Right atrium auricular region (tissue), 2 donors: Measurements from ENCODE around the gene TNS3. TPM values are rescaled to one million over a fixed set of nuclear protein-coding genes. Genes with fewer than 3 reads are reported as not detected.

ENCODE experiments used
- DNase-seq: peaks from one replicate; pipeline ENCODE4 v3.0.0-alpha.2; 2019; ENCODE audit warnings: low spot score
- H3K27ac ChIP-seq, 2 donors: fragments of 200-600 bp; sonication (generic); 1 replicate in 1 of 2; 2 replicates in 1 of 2; pipeline ENCODE4 v1.5.1; 2016 to 2019
- H3K27me3 ChIP-seq, 2 donors: fragments of 200-600 bp; sonication (generic); one replicate each; pipeline versions ENCODE4 v1.5.1 to v1.6.0; 2017 to 2019
- H3K36me3 ChIP-seq: fragments of 200-600 bp; sonication (generic); one replicate; pipeline ENCODE4 v1.5.1; 2016
- H3K4me1 ChIP-seq, 2 donors: fragments of 200-600 bp; sonication (generic); one replicate each; pipeline versions ENCODE4 v1.5.1 to v1.6.0; 2017 to 2019
- H3K4me3 ChIP-seq, 2 donors: fragments of 200-600 bp; sonication (generic); 1 replicate in 1 of 2; 2 replicates in 1 of 2; pipeline ENCODE4 v1.5.1; 2017 to 2019; ENCODE audit warnings: mild to moderate bottlenecking in 1 of 2, moderate library complexity in 1 of 2
- H3K9me3 ChIP-seq, 2 donors: fragments of 200-600 bp; sonication (generic); one replicate each; pipeline ENCODE4 v1.5.1; 2019
- total RNA-seq, 2 donors: library from RNA; depleted of rRNA; stranded (reverse); fragments of >200 nt; gene quantifications; one replicate each; pipeline ENCODE4 v1.1.0, GENCODE V29; 2016
- TF ChIP-seq, protein P1 (sequence below), 2 donors: fragments of 200-600 bp; sonication (generic); IDR thresholded peaks; one replicate each; pipeline ENCODE4 v1.5.1; 2019; ENCODE audit warnings: antibody characterized with exemption in 2 of 2

TNS3 gene
- total RNA-seq, 2 donors from 2014 or later: 39.7 to 44.4 TPM

DNA sequence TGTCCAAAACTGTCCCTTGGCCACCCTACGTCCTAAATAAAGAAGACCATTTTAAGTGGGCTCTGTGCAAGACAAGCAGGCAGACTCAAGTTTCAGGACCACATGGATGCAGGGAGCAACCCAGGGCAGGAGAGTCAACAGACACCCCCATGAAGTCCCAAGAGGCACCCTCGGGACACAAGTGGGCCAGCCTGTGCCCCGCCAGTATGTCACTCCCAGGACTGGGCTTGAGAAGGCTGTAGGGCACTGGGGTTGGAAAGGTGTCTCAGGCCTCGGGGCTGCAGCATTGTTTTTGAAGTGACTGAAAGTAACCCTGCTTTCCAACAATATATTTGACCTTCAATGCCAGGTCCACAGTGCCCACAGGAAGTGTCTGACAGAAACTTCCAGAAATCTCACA lies 157.4 kb downstream of the TNS3 start:
- TF ChIP-seq, protein P1, sequence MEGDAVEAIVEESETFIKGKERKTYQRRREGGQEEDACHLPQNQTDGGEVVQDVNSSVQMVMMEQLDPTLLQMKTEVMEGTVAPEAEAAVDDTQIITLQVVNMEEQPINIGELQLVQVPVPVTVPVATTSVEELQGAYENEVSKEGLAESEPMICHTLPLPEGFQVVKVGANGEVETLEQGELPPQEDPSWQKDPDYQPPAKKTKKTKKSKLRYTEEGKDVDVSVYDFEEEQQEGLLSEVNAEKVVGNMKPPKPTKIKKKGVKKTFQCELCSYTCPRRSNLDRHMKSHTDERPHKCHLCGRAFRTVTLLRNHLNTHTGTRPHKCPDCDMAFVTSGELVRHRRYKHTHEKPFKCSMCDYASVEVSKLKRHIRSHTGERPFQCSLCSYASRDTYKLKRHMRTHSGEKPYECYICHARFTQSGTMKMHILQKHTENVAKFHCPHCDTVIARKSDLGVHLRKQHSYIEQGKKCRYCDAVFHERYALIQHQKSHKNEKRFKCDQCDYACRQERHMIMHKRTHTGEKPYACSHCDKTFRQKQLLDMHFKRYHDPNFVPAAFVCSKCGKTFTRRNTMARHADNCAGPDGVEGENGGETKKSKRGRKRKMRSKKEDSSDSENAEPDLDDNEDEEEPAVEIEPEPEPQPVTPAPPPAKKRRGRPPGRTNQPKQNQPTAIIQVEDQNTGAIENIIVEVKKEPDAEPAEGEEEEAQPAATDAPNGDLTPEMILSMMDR (IDR thresholded peaks at IDR 0.05): no peak
- Histone ChIP-seq H3K27ac (no peak overlapping the region), H3K4me3 (no peak overlapping the region), H3K27me3 (no peaks in the 10 kb centered on the region), H3K36me3 (peaks cover 21% of the 10 kb centered on the region), H3K9me3 (no peaks in the 10 kb centered on the region), H3K4me1 (peaks cover 0 to 19% of the 10 kb centered on the region in 2 donors)
- no peak for DNase-seq

DNA sequence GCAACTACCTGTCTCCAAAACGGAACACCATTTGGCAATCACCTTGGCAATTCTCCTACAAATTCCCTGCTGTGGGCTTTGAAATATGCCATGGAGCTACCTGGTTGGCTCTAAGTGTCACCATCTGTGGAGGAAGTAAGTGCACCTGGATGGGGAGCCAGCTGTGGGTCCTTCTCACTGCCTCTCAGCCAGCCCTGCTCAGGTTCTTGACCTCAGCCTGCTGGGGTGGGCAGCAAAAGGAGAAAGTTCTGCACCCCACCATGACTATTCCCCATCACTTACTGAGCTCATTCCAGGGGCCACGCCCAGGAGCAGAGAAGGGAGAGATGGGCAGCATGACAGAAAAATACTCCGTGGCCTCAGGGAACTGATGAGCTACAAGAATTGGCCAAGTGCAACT lies 158.7 kb downstream of the TNS3 start:
- no peak overlapping the region for H3K27ac ChIP-seq
- H3K36me3 ChIP-seq: peaks cover 21% of the 10 kb centered on the region
- TF ChIP-seq, protein P1 (IDR thresholded peaks at IDR 0.05): no peak
- H3K27me3 ChIP-seq: no peaks in the 10 kb centered on the region
- no peak for DNase-seq
- peaks cover 0 to 15% of the 10 kb centered on the region in 2 donors for H3K4me1 ChIP-seq
- no peak overlapping the region for H3K4me3 ChIP-seq
- no peaks in the 10 kb centered on the region for H3K9me3 ChIP-seq

DNA sequence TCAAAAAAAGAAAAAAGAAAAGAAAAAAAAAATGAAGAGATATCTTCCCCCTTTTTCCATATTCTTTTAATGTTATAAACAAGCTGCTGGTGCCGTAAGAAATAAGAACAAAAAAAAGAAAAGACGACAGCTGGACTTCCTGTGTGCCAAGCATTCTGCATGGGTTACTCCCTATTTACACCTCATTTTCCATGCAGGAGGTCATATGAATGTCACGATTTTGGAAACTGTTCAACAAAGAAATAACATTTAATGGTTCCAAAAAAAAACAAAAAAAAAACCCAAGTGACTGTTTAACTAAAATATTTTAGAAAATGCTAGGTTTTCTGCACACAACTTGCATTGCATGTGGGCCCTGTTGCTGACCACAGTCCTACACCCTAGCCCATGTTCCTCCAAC lies 159.3 kb downstream of the TNS3 start:
- H3K36me3 ChIP-seq: peaks cover 21% of the 10 kb centered on the region
- no peaks in the 10 kb centered on the region for H3K27me3 ChIP-seq
- H3K27ac ChIP-seq: no peak overlapping the region
- DNase-seq: no peak
- peaks cover 0 to 10% of the 10 kb centered on the region in 2 donors for H3K4me1 ChIP-seq
- H3K4me3 ChIP-seq: no peak overlapping the region
- TF ChIP-seq, protein P1 (IDR thresholded peaks at IDR 0.05): no peak
- no peaks in the 10 kb centered on the region for H3K9me3 ChIP-seq

DNA sequence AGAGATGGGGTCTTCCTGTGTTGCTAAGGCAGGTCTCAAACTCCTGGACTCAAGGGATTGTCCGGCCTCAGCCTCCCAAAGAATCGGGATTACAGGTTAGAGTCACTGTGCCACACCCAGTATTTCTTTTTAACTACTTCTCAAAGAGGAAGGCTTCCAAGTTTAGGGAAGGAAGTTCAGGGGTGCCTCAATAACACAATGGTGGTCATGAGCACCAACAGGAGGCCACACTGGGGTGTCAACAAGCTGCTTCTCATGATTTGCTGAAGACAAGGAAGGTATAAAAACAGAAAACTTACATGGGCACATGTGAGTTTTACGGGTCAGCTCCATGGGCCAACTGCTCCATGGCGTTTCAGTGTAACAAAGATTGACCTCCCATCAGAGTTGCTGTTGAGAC lies 160.5 kb downstream of the TNS3 start:
- no peak for DNase-seq
- Histone ChIP-seq H3K27ac (no peak overlapping the region), H3K9me3 (no peaks in the 10 kb centered on the region), H3K27me3 (no peaks in the 10 kb centered on the region), H3K4me3 (no peak overlapping the region), H3K4me1 (peaks cover 0 to 5% of the 10 kb centered on the region in 2 donors), H3K36me3 (peaks cover 21% of the 10 kb centered on the region)
- TF ChIP-seq, protein P1 (IDR thresholded peaks at IDR 0.05): no peak

DNA sequence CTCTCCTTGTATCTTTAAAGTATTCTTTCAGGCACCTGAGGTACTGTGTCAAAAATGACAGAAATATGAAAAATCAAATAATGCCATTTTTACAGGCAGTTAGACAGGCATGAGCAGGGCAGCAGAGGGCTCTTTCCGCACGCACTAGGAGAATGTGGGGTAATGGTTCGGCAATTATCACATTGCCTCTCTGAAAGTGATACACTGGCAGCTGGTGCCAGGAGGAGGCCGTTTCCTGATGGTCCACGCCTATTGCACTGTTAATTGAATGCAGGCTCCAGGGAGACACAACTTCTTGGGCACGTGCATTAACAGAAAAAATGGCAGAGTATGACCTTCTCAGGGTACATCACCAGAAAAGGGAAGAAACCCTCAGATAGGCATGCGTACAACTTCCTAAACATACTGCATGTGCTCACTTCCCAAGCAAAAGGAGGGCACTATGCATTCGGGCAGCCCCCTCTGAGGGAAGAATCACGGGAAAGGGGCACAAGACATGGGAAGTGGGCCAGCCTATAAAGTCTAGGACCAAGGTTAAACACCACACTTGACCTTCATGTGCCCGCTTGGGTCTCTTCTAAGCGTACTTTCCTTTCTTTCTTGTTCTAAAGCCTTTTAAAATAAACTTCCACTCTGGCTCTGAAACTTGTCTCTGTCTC lies 161.7 kb downstream of the TNS3 start:
- Histone ChIP-seq H3K4me3 (no peak overlapping the region), H3K27me3 (no peaks in the 10 kb centered on the region), H3K4me1 (peaks cover 0 to 5% of the 10 kb centered on the region in 2 donors), H3K36me3 (peaks cover 21% of the 10 kb centered on the region), H3K9me3 (no peaks in the 10 kb centered on the region), H3K27ac (no peak overlapping the region)
- TF ChIP-seq, protein P1 (IDR thresholded peaks at IDR 0.05): no peak
- no peak for DNase-seq

DNA sequence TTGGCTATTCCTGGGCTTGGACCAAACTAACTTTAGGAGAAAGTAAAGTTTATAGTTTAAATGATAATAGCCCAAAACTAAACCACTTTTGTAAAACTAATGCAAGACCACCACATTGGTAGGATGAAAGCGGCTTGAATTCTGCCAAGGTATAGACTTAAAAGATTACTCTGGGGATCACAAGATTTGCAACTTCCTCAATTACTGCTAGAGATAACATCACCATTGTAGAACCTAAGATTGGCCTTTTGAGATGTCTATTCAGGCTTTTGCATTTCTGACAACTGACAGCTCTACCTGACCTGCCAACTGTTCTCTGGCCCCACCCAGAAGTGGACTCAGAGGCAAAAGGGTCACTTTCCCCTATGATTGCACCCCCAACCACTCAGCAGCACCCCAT lies 162.4 kb downstream of the TNS3 start:
- Histone ChIP-seq H3K27me3 (no peaks in the 10 kb centered on the region), H3K4me3 (no peak overlapping the region), H3K36me3 (peaks cover 20% of the 10 kb centered on the region), H3K27ac (no peak overlapping the region), H3K9me3 (no peaks in the 10 kb centered on the region), H3K4me1 (peaks cover 0 to 5% of the 10 kb centered on the region in 2 donors)
- TF ChIP-seq, protein P1 (IDR thresholded peaks at IDR 0.05): no peak
- DNase-seq: no peak
